ENCODE data around the gene PRCC. TPM values are rescaled to one million over a fixed set of nuclear protein-coding genes. Genes with fewer than 3 reads are reported as not detected.

PRCC gene
- total RNA-seq, 1 experiment from 2014 or later: 125 TPM

- ChIA-PET CTCF (interaction anchor here (1.1 to 5.2 kb wide), 6 partner anchors 17 to 163 kb away, joined by 3 to 117 read pairs (median 16); partner anchors contain the start of genes CRABP2, INSRR and NTRK1), POLR2A (ENCODE audit: low non-redundant PET) (no interaction called here)
- intact Hi-C loops (cut with micrococcal nuclease; ENCODE audit: unreplicated experiment): no loop called here
- Histone ChIP-seq H3K9me3 (ENCODE audit: low read depth, low read length, poor library complexity, severe bottlenecking) (no peaks in the 10 kb centered on the region), H3K27me3 (replicated peaks; ENCODE audit: insufficient read depth, low read depth, low read length, poor library complexity) (no peaks in the 10 kb centered on the region), H3K27ac (ENCODE audit: low read depth, low read length, poor library complexity, severe bottlenecking) (peak overlapping the region; percentile 96), H3K36me3 (ENCODE audit: insufficient read depth, low read length, poor library complexity, severe bottlenecking) (peaks cover 24% of the 10 kb centered on the region), H3K4me1 (ENCODE audit: insufficient read depth, low read length, poor library complexity, severe bottlenecking) (peaks cover 23% of the 10 kb centered on the region), H3K4me3 (ENCODE audit: low read depth, low read length, poor library complexity, severe bottlenecking) (peak overlapping the region; percentile 95)
- BruUV-seq (replicated peaks): no TSS peak
- TF ChIP-seq EZH2 (IDR thresholded peaks at IDR 0.05; ENCODE audit: borderline replicate concordance, low read depth, low read length, poor library complexity, severe bottlenecking): no peak
- TF ChIP-seq, protein P1, sequence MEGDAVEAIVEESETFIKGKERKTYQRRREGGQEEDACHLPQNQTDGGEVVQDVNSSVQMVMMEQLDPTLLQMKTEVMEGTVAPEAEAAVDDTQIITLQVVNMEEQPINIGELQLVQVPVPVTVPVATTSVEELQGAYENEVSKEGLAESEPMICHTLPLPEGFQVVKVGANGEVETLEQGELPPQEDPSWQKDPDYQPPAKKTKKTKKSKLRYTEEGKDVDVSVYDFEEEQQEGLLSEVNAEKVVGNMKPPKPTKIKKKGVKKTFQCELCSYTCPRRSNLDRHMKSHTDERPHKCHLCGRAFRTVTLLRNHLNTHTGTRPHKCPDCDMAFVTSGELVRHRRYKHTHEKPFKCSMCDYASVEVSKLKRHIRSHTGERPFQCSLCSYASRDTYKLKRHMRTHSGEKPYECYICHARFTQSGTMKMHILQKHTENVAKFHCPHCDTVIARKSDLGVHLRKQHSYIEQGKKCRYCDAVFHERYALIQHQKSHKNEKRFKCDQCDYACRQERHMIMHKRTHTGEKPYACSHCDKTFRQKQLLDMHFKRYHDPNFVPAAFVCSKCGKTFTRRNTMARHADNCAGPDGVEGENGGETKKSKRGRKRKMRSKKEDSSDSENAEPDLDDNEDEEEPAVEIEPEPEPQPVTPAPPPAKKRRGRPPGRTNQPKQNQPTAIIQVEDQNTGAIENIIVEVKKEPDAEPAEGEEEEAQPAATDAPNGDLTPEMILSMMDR (conservative IDR thresholded peaks at IDR 0.05; ENCODE audit: low read depth, low read length): no peak
- no peak for DNase-seq (ENCODE audit: low spot score)
Observed at GRCh38 chr1:156727492-156727891, 39.8 kb upstream of the PRCC start.

- Histone ChIP-seq H3K9me3 (ENCODE audit: low read depth, low read length, poor library complexity, severe bottlenecking) (no peaks in the 10 kb centered on the region), H3K4me3 (ENCODE audit: low read depth, low read length, poor library complexity, severe bottlenecking) (peak within 1 kb of the TSS; percentile 95), H3K4me1 (ENCODE audit: insufficient read depth, low read length, poor library complexity, severe bottlenecking) (peaks cover 23% of the 10 kb centered on the region), H3K27ac (ENCODE audit: low read depth, low read length, poor library complexity, severe bottlenecking) (peak within 1 kb of the TSS; percentile 96), H3K27me3 (replicated peaks; ENCODE audit: insufficient read depth, low read depth, low read length, poor library complexity) (no peaks in the 10 kb centered on the region), H3K36me3 (ENCODE audit: insufficient read depth, low read length, poor library complexity, severe bottlenecking) (peaks cover 19% of the 10 kb centered on the region)
- no peak for TF ChIP-seq EZH2 (IDR thresholded peaks at IDR 0.05; ENCODE audit: borderline replicate concordance, low read depth, low read length, poor library complexity, severe bottlenecking)
- TF ChIP-seq, protein P1 (conservative IDR thresholded peaks at IDR 0.05; ENCODE audit: low read depth, low read length): no peak
- BruUV-seq (replicated peaks): TSS peak; percentile 59
- DNase-seq (ENCODE audit: low spot score): peak; percentile 90
- ChIA-PET CTCF (interaction anchor here (0.6 to 5.2 kb wide), 4 partner anchors 38 to 163 kb away, joined by 3 to 117 read pairs (median 33); partner anchors contain the start of genes INSRR and NTRK1), POLR2A (ENCODE audit: low non-redundant PET) (interaction anchor here (0.7 to 2.0 kb wide), 3 partner anchors 9 to 157 kb away, joined by 3 to 11 read pairs (median 8); partner anchors contain the start of gene MRPL24)
- intact Hi-C loops (cut with micrococcal nuclease; ENCODE audit: unreplicated experiment): loop anchor here (2.0 kb wide), 1 partner anchor 41 kb away; no protein-coding TSS in a partner anchor
Observed at GRCh38 chr1:156727926-156728598, 39.3 kb upstream of the PRCC start, which contains the start of gene METTL25B. Gene METTL25B, plus strand, starts transcription at chr1:156728469. Its CDS starts 636 bp downstream, at chr1:156729105.

DNA sequence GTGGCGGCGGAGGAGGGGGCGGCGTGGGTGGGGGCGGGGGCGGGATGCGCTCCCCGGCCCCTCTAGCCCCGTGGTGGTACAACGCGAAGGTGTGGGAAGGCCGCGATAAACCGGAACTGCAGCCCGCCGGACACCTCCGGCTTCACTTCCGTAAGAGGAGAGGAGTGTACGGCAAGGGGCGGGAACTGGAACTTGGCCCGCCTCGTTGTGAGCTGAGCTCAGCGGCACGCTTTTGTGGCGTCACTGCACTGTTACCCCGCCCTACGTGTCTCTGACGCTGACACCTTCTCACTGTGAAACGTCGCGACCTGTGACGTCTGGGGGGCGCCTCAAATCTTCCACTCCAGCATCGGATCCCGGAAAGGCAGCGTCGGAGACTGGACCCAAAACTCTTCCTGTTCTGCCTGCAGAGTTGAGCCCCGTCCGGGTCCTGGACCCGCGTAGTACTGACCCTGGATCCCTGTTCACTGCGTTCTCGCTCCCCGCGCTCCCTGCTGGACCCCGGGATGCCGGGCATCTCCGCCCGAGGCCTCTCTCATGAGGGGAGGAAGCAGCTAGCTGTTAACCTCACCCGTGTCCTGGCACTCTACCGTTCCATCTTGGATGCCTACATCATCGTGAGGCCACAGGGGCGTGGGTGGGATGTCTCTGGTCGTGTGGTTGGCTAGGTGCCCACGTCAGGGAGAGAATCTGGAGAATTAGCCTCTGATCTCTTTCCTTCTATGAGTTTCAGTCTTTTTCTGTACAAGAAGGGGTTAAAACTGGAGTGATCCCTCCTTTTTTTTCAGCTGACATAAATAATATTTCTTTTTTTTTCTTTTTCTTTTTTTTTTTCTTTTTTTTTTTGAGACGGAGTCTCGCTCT lies 38.5 kb upstream of the PRCC start, which contains the start of gene ISG20L2:
TSS of gene ISG20L2 (minus strand) at position 168 of the 864 bp plus-strand sequence. CDS start 1,114 bp downstream, outside the sequence.
- Histone ChIP-seq H3K9me3 (ENCODE audit: low read depth, low read length, poor library complexity, severe bottlenecking) (no peaks in the 10 kb centered on the region), H3K27ac (ENCODE audit: low read depth, low read length, poor library complexity, severe bottlenecking) (peak within 1 kb of the TSS; percentile 96), H3K4me1 (ENCODE audit: insufficient read depth, low read length, poor library complexity, severe bottlenecking) (peaks cover 23% of the 10 kb centered on the region), H3K36me3 (ENCODE audit: insufficient read depth, low read length, poor library complexity, severe bottlenecking) (peaks cover 12% of the 10 kb centered on the region), H3K4me3 (ENCODE audit: low read depth, low read length, poor library complexity, severe bottlenecking) (peak within 1 kb of the TSS; percentile 95), H3K27me3 (replicated peaks; ENCODE audit: insufficient read depth, low read depth, low read length, poor library complexity) (no peaks in the 10 kb centered on the region)
- POLR2A ChIA-PET (ENCODE audit: low non-redundant PET): interaction anchor here (0.7 to 2.0 kb wide), 4 partner anchors 8 to 158 kb away, joined by 3 to 11 read pairs (median 6); partner anchors contain the start of gene MRPL24
- intact Hi-C loops (cut with micrococcal nuclease; ENCODE audit: unreplicated experiment): loop anchor here (2.0 kb wide), 1 partner anchor 40 kb away; no protein-coding TSS in a partner anchor
- DNase-seq (ENCODE audit: low spot score): peak; percentile 99
- BruUV-seq (replicated peaks): TSS peak; percentile 76
- CTCF ChIA-PET: interaction anchor here (0.7 to 5.2 kb wide), 3 partner anchors 38 to 131 kb away, joined by 4 to 117 read pairs (median 62); partner anchors contain the start of genes INSRR and NTRK1
- TF ChIP-seq, protein P1 (conservative IDR thresholded peaks at IDR 0.05; ENCODE audit: low read depth, low read length): no peak
- no peak for TF ChIP-seq EZH2 (IDR thresholded peaks at IDR 0.05; ENCODE audit: borderline replicate concordance, low read depth, low read length, poor library complexity, severe bottlenecking)
